ENCODE measurements around the gene COBL. TPM values are rescaled to one million over a fixed set of nuclear protein-coding genes. Genes with fewer than 3 reads are reported as not detected.

Gene COBL
- total and polyA plus RNA-seq, 10 of the 15 experiments (the other 5 are each of a cell fraction or from before 2014, with no cell fraction given), result 0.21 TPM; not detected in 9

- no peak for TF ChIP-seq RELB (IDR thresholded peaks at IDR 0.05; ENCODE audit: low read depth)
- TF ChIP-seq DPF2 (IDR thresholded peaks at IDR 0.05), result no peak
- TF ChIP-seq, protein P1, sequence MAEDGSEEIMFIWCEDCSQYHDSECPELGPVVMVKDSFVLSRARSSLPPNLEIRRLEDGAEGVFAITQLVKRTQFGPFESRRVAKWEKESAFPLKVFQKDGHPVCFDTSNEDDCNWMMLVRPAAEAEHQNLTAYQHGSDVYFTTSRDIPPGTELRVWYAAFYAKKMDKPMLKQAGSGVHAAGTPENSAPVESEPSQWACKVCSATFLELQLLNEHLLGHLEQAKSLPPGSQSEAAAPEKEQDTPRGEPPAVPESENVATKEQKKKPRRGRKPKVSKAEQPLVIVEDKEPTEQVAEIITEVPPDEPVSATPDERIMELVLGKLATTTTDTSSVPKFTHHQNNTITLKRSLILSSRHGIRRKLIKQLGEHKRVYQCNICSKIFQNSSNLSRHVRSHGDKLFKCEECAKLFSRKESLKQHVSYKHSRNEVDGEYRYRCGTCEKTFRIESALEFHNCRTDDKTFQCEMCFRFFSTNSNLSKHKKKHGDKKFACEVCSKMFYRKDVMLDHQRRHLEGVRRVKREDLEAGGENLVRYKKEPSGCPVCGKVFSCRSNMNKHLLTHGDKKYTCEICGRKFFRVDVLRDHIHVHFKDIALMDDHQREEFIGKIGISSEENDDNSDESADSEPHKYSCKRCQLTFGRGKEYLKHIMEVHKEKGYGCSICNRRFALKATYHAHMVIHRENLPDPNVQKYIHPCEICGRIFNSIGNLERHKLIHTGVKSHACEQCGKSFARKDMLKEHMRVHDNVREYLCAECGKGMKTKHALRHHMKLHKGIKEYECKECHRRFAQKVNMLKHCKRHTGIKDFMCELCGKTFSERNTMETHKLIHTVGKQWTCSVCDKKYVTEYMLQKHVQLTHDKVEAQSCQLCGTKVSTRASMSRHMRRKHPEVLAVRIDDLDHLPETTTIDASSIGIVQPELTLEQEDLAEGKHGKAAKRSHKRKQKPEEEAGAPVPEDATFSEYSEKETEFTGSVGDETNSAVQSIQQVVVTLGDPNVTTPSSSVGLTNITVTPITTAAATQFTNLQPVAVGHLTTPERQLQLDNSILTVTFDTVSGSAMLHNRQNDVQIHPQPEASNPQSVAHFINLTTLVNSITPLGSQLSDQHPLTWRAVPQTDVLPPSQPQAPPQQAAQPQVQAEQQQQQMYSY (CRISPR knock-in tag; IDR thresholded peaks at IDR 0.05), result no peak
- TF ChIP-seq, protein P2, sequence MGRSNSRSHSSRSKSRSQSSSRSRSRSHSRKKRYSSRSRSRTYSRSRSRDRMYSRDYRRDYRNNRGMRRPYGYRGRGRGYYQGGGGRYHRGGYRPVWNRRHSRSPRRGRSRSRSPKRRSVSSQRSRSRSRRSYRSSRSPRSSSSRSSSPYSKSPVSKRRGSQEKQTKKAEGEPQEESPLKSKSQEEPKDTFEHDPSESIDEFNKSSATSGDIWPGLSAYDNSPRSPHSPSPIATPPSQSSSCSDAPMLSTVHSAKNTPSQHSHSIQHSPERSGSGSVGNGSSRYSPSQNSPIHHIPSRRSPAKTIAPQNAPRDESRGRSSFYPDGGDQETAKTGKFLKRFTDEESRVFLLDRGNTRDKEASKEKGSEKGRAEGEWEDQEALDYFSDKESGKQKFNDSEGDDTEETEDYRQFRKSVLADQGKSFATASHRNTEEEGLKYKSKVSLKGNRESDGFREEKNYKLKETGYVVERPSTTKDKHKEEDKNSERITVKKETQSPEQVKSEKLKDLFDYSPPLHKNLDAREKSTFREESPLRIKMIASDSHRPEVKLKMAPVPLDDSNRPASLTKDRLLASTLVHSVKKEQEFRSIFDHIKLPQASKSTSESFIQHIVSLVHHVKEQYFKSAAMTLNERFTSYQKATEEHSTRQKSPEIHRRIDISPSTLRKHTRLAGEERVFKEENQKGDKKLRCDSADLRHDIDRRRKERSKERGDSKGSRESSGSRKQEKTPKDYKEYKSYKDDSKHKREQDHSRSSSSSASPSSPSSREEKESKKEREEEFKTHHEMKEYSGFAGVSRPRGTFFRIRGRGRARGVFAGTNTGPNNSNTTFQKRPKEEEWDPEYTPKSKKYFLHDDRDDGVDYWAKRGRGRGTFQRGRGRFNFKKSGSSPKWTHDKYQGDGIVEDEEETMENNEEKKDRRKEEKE (IDR thresholded peaks at IDR 0.05), result no peak
- TF ChIP-seq TCF3 (IDR thresholded peaks at IDR 0.05; ENCODE audit: borderline replicate concordance, insufficient read depth, low read depth, low read length), result no peak
- no peak for TF ChIP-seq ZBTB33 (IDR thresholded peaks at IDR 0.05)
- no peak for TF ChIP-seq MTA2 (IDR thresholded peaks at IDR 0.05; ENCODE audit: low read depth)
Measured at GRCh38 chr7:51154201-51154600, 162.4 kb downstream of the COBL start (continued).

Data from GM12878 (cell line).